Activated CD8-positive, alpha-beta T cell treated with anti-CD3 and anti-CD28 coated beads for 36 hours (primary cell): ENCODE results near the gene RHOD. TPM values are rescaled to one million over a fixed set of nuclear protein-coding genes. Genes with fewer than 3 reads are reported as not detected.

ENCODE experiments used
- ATAC-seq: fragments of 200-7000 bp; cut with Tn5 transposase; one replicate; pipeline ENCODE4 v1.10.0; 2021; ENCODE audit warnings: mild to moderate bottlenecking, moderate library complexity
- CTCF ChIA-PET: fragments of 350-600 bp; sonication (Branson Sonifier 250); formaldehyde crosslinking; loops from one replicate; lab custom pipeline; 2021; ENCODE audit warnings: antibody characterized with exemption; lab: Charles Lee
- POLR2A ChIA-PET: fragments of 350-600 bp; sonication (Branson Sonifier 250); formaldehyde crosslinking; loops from one replicate; lab custom pipeline; 2021; ENCODE audit warnings: antibody characterized with exemption; lab: Charles Lee
- DNase-seq: peaks from one replicate; pipeline ENCODE4 v3.0.0-alpha.2; 2020
- H3K27ac Mint-ChIP-seq: one replicate; pipeline ENCODE4 v1.8.0; 2021; ENCODE audit warnings: mild to moderate bottlenecking, mixed read lengths
- H3K27me3 Mint-ChIP-seq: one replicate; pipeline ENCODE4 v1.8.0; 2021; ENCODE audit warnings: mixed read lengths
- H3K36me3 Mint-ChIP-seq: one replicate; pipeline ENCODE4 v1.8.0; 2021; ENCODE audit warnings: low read depth, mixed read lengths
- H3K4me1 Mint-ChIP-seq: one replicate; pipeline ENCODE4 v1.8.0; 2021; ENCODE audit warnings: low read depth, mixed read lengths
- H3K4me3 Mint-ChIP-seq: one replicate; pipeline ENCODE4 v1.8.0; 2021; ENCODE audit warnings: mild to moderate bottlenecking, moderate library complexity, mixed read lengths
- H3K9me3 Mint-ChIP-seq: one replicate; pipeline ENCODE4 v1.8.0; 2021; ENCODE audit warnings: mixed read lengths
- intact Hi-C: fragments of 100-400 bp; cut with micrococcal nuclease; formaldehyde crosslinking; loops from one replicate; pipeline ENCODE4 v1.10.0; 2022
- total RNA-seq, 2 experiments: library from RNA; stranded (reverse); gene quantifications; one replicate each; pipeline ENCODE4 v1.2.3, GENCODE V29; 2021
- TF ChIP-seq, protein P1 (sequence below): fragments of 200-600 bp; IDR thresholded peaks from one replicate; pipeline ENCODE4 v1.8.0; 2022; ENCODE audit warnings: antibody characterized with exemption, mild to moderate bottlenecking

The RHOD gene
- total RNA-seq, 2 experiments from 2014 or later = 0.56 TPM; not detected in 1

DNA sequence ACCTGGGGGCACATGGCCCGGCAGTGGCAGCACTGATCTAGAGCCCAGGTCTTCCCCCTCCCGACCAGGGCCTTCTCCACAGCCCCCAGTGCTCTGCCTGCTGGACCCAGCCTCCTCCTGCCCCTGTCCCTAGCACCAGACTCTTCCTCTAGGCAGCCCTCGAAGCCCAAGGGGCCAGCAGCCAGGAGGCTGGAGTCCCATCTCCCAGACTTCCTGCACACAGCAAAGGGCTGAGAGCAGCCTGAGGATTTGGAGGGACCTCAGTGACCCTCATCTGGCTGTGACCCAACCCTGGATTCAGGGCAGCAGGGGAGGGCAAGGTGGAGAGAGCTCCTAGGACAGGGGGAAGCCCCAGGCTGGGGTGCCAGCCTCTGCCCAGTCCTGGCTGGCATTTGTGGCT, 3.0 kb downstream of the RHOD start:
- no peaks in the 10 kb centered on the region for H3K9me3 Mint-ChIP-seq
- ChIA-PET CTCF (no interaction called here), POLR2A (no interaction called here)
- intact Hi-C loops = no loop called here
- H3K27me3 Mint-ChIP-seq = peaks cover 6% of the 10 kb centered on the region
- H3K27ac Mint-ChIP-seq = no peak overlapping the region
- no peak overlapping the region for H3K4me3 Mint-ChIP-seq
- TF ChIP-seq, protein P1, sequence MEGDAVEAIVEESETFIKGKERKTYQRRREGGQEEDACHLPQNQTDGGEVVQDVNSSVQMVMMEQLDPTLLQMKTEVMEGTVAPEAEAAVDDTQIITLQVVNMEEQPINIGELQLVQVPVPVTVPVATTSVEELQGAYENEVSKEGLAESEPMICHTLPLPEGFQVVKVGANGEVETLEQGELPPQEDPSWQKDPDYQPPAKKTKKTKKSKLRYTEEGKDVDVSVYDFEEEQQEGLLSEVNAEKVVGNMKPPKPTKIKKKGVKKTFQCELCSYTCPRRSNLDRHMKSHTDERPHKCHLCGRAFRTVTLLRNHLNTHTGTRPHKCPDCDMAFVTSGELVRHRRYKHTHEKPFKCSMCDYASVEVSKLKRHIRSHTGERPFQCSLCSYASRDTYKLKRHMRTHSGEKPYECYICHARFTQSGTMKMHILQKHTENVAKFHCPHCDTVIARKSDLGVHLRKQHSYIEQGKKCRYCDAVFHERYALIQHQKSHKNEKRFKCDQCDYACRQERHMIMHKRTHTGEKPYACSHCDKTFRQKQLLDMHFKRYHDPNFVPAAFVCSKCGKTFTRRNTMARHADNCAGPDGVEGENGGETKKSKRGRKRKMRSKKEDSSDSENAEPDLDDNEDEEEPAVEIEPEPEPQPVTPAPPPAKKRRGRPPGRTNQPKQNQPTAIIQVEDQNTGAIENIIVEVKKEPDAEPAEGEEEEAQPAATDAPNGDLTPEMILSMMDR = no peak
- peaks cover 15% of the 10 kb centered on the region for H3K4me1 Mint-ChIP-seq
- no peak for ATAC-seq
- H3K36me3 Mint-ChIP-seq = no peaks in the 10 kb centered on the region
- no peak for DNase-seq

DNA sequence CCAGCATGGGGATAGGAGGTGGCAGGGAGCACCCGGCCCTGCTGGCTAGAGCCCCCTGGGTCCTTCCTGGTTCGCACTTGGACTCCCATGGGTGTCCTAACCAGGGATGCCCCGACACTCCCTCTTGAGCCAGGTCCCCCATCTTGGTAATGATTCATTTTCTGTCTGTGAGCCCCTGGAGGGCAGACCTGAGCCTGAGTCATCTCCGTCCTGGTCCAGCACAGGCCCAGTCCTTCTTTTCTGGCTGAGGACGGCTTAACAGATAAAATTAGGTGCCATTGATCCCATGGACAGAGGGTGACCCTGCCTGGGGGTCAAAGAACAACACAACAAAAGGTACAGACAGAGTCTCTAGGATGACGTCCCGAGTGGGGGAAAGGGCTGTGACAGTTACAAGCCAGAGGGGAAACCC, 3.5 kb downstream of the RHOD start:
- TF ChIP-seq, protein P1 = no peak
- Mint-ChIP-seq H3K27me3 (peaks cover 6% of the 10 kb centered on the region), H3K9me3 (no peaks in the 10 kb centered on the region), H3K27ac (no peak overlapping the region), H3K4me1 (peaks cover 15% of the 10 kb centered on the region), H3K4me3 (no peak overlapping the region), H3K36me3 (no peaks in the 10 kb centered on the region)
- CTCF ChIA-PET = no interaction called here
- ATAC-seq (no peak), DNase-seq (no peak)
- POLR2A ChIA-PET = no interaction called here
- intact Hi-C loops = no loop called here

DNA sequence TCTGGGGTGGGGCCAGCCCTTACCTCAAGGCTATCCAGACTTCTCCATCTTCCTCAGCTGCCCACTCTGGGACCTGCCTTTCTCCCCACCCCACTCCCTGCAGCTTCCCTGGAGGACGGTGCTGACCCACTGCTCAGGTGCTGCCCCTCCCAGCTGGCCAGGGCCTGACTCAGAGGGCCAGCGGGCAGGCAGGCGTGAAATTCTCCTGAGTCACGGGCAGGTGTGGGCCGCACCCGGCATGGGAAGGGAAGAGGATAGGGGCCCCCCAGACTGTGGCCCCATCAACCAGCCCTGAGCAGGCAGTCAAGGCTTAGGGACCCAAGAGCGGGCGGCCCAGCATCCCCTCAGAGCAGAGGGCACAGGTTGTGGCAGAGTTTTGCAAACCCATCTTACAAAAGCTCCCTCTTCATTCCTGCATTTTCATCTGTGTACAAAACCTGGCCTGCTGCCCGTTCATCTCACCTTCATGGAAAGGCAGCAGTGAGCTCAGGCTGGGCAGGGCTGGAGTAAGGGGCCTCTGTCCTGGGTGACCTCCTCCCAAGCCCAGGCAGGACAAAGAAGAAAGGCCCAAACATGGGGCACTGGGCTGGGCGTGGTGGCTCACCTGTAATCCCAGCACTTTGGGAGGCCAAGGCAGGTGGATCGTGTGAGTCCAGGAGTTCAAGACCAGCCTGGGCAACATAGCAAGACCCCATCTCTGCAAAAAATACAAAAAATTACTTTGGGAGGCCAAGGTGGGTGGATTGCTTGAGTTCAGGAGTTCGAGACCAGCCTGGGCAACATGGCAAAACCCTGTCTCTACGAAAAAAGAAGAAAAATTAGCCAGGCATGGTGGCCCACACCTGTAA, 6.1 kb downstream of the RHOD start:
- ChIA-PET POLR2A (no interaction called here), CTCF (interaction anchor here (1.2 kb wide), 1 partner anchor 10 kb away, joined by 3 read pairs; no protein-coding TSS in a partner anchor)
- intact Hi-C loops = no loop called here
- no peaks in the 10 kb centered on the region for H3K36me3 Mint-ChIP-seq
- DNase-seq (no peak), ATAC-seq (no peak)
- no peak overlapping the region for H3K4me3 Mint-ChIP-seq
- H3K27me3 Mint-ChIP-seq = peaks cover 2% of the 10 kb centered on the region
- H3K9me3 Mint-ChIP-seq = no peaks in the 10 kb centered on the region
- H3K27ac Mint-ChIP-seq = no peak overlapping the region
- no peaks in the 10 kb centered on the region for H3K4me1 Mint-ChIP-seq
- TF ChIP-seq, protein P1 = no peak

DNA sequence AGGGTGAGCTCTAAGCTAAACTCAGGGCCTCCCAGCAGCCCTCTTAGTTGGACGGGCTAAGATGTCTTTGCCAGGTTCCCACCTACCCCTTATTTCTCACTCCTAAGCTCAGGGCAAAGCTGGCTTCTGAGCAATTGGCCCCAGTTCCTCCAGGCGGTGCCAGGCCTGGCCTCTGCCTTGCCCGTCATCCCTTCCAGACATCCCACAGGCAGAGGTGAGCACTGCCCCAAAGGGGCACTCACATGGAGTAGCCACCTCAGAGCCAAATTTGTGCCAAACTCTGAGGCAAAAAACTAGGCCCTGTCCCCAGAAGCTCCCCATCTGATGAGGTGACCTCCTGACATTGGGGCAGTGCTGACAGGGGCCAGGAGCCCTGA, 9.7 kb downstream of the RHOD start:
- POLR2A ChIA-PET = interaction anchor here (0.6 kb wide), 1 partner anchor 131 kb away, joined by 3 read pairs; no protein-coding TSS in a partner anchor
- CTCF ChIA-PET = no interaction called here

More for the DNA sequence above, 9.7 kb downstream of the RHOD start:
- no peak for DNase-seq
- H3K4me1 Mint-ChIP-seq = no peaks in the 10 kb centered on the region
- TF ChIP-seq, protein P1 = no peak
- H3K36me3 Mint-ChIP-seq = no peaks in the 10 kb centered on the region
- intact Hi-C loops = no loop called here
- ATAC-seq = no peak
- H3K27ac Mint-ChIP-seq = no peak overlapping the region
- no peaks in the 10 kb centered on the region for H3K27me3 Mint-ChIP-seq
- H3K4me3 Mint-ChIP-seq = no peak overlapping the region
- no peaks in the 10 kb centered on the region for H3K9me3 Mint-ChIP-seq
